ENCODE results near the gene TMEM132A. TPM values are rescaled to one million over a fixed set of nuclear protein-coding genes. Genes with fewer than 3 reads are reported as not detected.

Gene TMEM132A
- total and polyA plus RNA-seq, 2 of the 13 experiments (the other 11 are each of a cell fraction or from before 2014, with no cell fraction given): 11.1 to 32.9 TPM

DNA sequence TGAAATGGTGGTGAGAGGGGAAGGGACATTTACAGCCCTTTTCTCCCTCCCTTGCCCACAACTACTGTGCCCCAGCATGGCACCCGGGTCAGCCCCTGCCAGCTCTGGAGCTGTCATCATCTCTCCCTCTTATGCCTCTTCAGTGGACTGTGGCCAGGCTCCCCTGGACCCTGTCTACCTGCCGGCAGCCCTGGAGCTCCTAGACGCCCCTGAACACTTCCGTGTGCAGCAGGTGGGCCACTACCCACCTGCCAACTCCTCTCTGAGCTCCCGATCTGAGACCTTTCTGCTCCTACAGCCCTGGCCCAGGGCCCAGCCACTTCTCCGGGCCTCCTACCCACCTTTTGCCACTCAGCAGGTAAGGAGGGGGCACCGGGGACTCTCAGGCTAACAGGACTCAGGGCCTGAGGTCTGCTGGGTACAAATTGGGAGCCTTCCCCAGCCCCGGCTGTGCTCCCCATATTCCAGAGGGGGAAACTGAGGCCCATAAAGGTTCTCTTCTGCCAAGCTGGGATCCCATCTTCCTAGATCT lies 2.9 kb downstream of the TMEM132A start:
- DNase-seq (ENCODE audit: low spot score) (no peak), FAIRE-seq (no peak), ATAC-seq (no peak)
- Histone ChIP-seq H3K4me3 (replicated peaks in 1 of 3; ENCODE audit: insufficient read depth in 1 of 3, low read depth in 2 of 3, low read length in 3 of 3) (no peak overlapping the region), H3K9me3 (ENCODE audit: low read length) (no peaks in the 10 kb centered on the region), H3K4me1 (ENCODE audit: insufficient read depth, low read length) (peaks cover 32% of the 10 kb centered on the region), H3K9ac (ENCODE audit: insufficient read depth, low read depth, low read length) (no peak overlapping the region), H4K20me1 (ENCODE audit: insufficient read depth, low read length) (no peaks in the 10 kb centered on the region), H3K4me2 (ENCODE audit: low read depth, low read length) (no peak overlapping the region), H3K27ac (ENCODE audit: extremely low read length, insufficient read depth, low read length) (no peak overlapping the region), H2AFZ (ENCODE audit: low read length) (no peak overlapping the region), H3K36me3 (replicated peaks in 1 of 2; ENCODE audit: control insufficient read depth in 1 of 2, insufficient read depth in 2 of 2, low read length in 2 of 2) (peaks cover 3 to 4% of the 10 kb centered on the region in 2 experiments; a peak in 3 of 5 replicates), H3K27me3 (ENCODE audit: control insufficient read depth in 1 of 2, insufficient read depth in 2 of 2, low read length in 2 of 2) (no peaks in the 10 kb centered on the region; a peak in 1 of 5 replicates), H3K79me2 (ENCODE audit: insufficient read depth, low read length) (no peaks in the 10 kb centered on the region)
- intact Hi-C loops (cut with micrococcal nuclease; ENCODE audit: unreplicated experiment) (no loop called here), in situ Hi-C loops (cut with HindIII; ENCODE audit: extremely low pct_ligation_motif_present, low pct_unique_long_range_greater_than_20kb) (no loop called here)
- ChIA-PET CTCF (ENCODE audit: low intra/inter-chr PET ratio, low total read pairs) (no interaction called here), POLR2A (no interaction called here)
- WGBS (ENCODE audit: low lambda C conversion rate): 69% methylated on average over 3 of the region's 8 CpGs
- BruUV-seq (replicated peaks): no TSS peak
- TF ChIP-seq TCF7L2 (IDR thresholded peaks at IDR 0.05; ENCODE audit: low read depth, low read length) (no peak), BRCA1 (CRISPR knock-in tag; IDR thresholded peaks at IDR 0.05) (no peak), CENPT (CRISPR knock-in tag; IDR thresholded peaks at IDR 0.05; ENCODE audit: low read depth) (no peak), ZNF235 (CRISPR knock-in tag; IDR thresholded peaks at IDR 0.05; ENCODE audit: borderline replicate concordance) (no peak), SUZ12 (IDR thresholded peaks at IDR 0.05; ENCODE audit: low read depth, low read length) (no peak), ZNF292 (CRISPR knock-in tag; IDR thresholded peaks at IDR 0.05; ENCODE audit: borderline replicate concordance, low read depth) (no peak), MEIS2 (CRISPR knock-in tag; IDR thresholded peaks at IDR 0.05) (no peak), TEAD3 (CRISPR knock-in tag; optimal IDR thresholded peaks at IDR 0.05; ENCODE audit: borderline replicate concordance) (no peak), SAFB2 (CRISPR knock-in tag; IDR thresholded peaks at IDR 0.05; ENCODE audit: borderline replicate concordance, low read depth) (no peak)
- TF ChIP-seq, protein P1, sequence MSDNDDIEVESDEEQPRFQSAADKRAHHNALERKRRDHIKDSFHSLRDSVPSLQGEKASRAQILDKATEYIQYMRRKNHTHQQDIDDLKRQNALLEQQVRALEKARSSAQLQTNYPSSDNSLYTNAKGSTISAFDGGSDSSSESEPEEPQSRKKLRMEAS (IDR thresholded peaks at IDR 0.05): no peak

DNA sequence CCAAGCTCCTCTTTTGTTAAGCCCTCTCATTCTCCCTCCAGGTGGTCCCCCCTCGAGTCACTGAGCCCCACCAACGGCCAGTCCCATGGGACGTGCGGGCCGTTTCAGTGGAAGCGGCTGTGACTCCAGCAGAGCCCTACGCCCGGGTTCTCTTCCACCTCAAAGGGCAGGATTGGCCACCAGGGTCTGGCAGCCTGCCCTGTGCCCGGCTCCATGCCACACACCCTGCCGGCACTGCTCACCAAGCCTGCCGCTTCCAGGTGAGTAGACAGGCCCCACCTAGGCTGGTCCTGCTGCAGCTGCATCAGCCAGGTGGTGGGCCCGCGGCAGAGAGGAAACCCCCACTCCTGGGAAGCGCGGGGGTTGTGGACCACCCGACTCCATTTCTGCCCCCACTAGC lies 3.3 kb downstream of the TMEM132A start:
- intact Hi-C loops (cut with micrococcal nuclease; ENCODE audit: unreplicated experiment) (no loop called here), in situ Hi-C loops (cut with HindIII; ENCODE audit: extremely low pct_ligation_motif_present, low pct_unique_long_range_greater_than_20kb) (no loop called here)
- FAIRE-seq (no peak), DNase-seq (ENCODE audit: low spot score) (no peak), ATAC-seq (no peak)
- Histone ChIP-seq H3K79me2 (ENCODE audit: insufficient read depth, low read length) (no peaks in the 10 kb centered on the region), H3K4me2 (ENCODE audit: low read depth, low read length) (no peak overlapping the region), H3K9ac (ENCODE audit: insufficient read depth, low read depth, low read length) (no peak overlapping the region), H4K20me1 (ENCODE audit: insufficient read depth, low read length) (no peaks in the 10 kb centered on the region), H3K9me3 (ENCODE audit: low read length) (no peaks in the 10 kb centered on the region), H3K36me3 (replicated peaks in 1 of 2; ENCODE audit: control insufficient read depth in 1 of 2, insufficient read depth in 2 of 2, low read length in 2 of 2) (peaks cover 3 to 4% of the 10 kb centered on the region in 2 experiments; a peak in 3 of 5 replicates), H3K4me1 (ENCODE audit: insufficient read depth, low read length) (peaks cover 32% of the 10 kb centered on the region), H2AFZ (ENCODE audit: low read length) (no peak overlapping the region), H3K27ac (ENCODE audit: extremely low read length, insufficient read depth, low read length) (no peak overlapping the region), H3K4me3 (replicated peaks in 1 of 3; ENCODE audit: insufficient read depth in 1 of 3, low read depth in 2 of 3, low read length in 3 of 3) (no peak overlapping the region), H3K27me3 (ENCODE audit: control insufficient read depth in 1 of 2, insufficient read depth in 2 of 2, low read length in 2 of 2) (no peaks in the 10 kb centered on the region)
- no TSS peak for BruUV-seq (replicated peaks)
- ChIA-PET POLR2A (no interaction called here), CTCF (ENCODE audit: low intra/inter-chr PET ratio, low total read pairs) (no interaction called here)
- 96% methylated on average over 13 of the region's 16 CpGs for WGBS (ENCODE audit: low lambda C conversion rate)
- TF ChIP-seq ZNF660 (CRISPR knock-in tag; IDR thresholded peaks at IDR 0.05; ENCODE audit: borderline replicate concordance, low read depth) (no peak), BRD4 (CRISPR knock-in tag; IDR thresholded peaks at IDR 0.05) (no peak), ZKSCAN5 (CRISPR knock-in tag; IDR thresholded peaks at IDR 0.05) (no peak), CCDC6 (CRISPR knock-in tag; IDR thresholded peaks at IDR 0.05) (no peak), NRL (CRISPR knock-in tag; IDR thresholded peaks at IDR 0.05; ENCODE audit: borderline replicate concordance) (no peak), DNMT3B (CRISPR knock-in tag; conservative IDR thresholded peaks at IDR 0.05) (no peak), MXD4 (CRISPR knock-in tag; IDR thresholded peaks at IDR 0.05) (no peak), ZNF256 (CRISPR knock-in tag; conservative IDR thresholded peaks at IDR 0.05) (no peak), EED (CRISPR knock-in tag; IDR thresholded peaks at IDR 0.05) (no peak), PAWR (CRISPR knock-in tag; IDR thresholded peaks at IDR 0.05; ENCODE audit: borderline replicate concordance) (no peak), HNRNPH1 (optimal IDR thresholded peaks at IDR 0.05; ENCODE audit: low read depth, low read length) (no peak)
